HG03280 (cell line): ENCODE results near the gene PTH1R.

Experiments
- ATAC-seq: cut with Tn5 transposase; IDR thresholded peaks from one replicate; pipeline ENCODE4 v1.9.1; 2021; ENCODE audit warnings: mild to moderate bottlenecking, moderate library complexity; ENCODE audit not compliant: unreplicated experiment

PTH1R gene

DNA sequence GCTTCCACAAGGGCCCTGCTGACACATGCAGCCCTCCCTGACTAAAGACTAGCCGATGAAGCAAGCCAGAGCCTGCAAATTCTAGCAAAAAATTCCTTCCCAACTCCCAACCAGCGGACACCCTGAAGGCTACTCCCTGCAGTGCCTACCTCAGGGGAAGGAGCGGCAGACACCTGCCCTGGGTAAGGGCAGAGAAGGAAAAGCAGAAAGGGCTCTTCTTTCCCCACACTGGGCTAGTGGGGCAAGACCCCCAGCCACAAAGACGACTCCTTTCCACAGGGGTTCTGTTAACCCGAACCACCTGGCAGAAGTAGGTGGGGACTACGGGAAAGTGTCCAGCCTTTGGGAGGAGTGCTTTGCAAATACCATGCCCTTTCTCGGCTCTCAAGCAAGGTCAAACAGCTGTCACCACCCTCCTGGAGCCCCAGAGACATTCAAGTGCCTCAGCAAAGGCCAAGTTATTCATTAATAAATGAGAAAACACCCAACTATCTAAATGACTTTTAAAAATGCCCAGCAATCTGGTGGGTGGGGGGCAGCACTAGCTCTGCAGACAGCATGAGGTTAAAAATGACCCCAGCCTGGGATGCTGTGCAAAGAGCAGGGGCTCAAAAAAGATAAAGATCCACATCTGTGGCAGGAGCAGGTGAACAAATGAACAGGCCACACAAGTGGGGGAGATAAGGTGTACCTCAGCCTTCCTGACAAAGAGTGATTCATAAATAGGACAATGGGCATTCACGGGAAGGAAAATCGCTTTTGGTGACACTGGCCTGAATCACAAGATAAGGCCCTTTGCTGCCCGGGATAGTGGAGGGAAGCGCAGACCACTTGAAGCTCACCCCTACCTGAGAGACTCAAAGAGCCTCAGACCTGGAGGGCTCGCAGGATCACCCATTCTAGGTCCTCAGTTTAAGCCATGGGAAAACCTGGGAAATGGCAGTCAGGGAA is 66.0 kb downstream of the PTH1R start:
- ATAC-seq, result no peak

DNA sequence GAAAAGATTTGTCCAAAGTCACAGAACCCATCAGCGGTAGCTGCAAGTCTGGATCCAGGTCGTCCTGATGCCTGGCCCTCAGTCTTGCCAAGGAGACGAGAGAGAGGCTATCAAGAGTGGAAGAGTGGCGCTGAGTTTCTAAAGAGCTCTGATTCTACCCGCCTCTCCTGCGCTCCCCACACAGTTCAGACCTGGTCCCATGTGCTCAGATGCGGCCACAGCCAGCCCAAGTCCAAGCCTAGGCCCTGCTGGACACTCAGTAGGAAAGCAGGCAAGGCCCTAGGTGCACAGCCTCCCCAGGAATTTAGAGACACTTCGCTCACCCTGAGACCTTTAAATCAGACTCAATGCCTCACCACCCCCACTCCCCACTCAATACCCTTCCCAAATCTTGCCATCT is 66.7 kb downstream of the PTH1R start:
- ATAC-seq, result no peak

DNA sequence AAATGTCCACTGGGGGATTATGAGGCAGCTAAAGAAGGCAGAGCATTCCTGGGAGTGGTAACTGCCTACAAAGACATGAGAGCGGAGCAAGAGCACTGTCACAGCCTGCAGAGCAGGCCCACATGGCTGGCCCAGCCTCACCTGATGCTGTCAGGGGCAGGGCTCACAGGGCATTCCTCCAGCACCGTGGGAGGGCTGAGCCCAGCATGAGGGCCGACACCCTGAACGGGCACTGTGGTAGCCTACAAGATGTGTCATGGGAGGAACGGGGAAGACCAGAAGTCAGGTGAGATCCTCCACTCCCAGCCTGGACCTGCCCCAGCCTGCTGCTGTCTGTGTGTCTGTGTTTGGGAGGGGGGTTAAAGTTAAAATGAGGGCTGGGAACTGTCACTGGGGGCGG is 68.9 kb downstream of the PTH1R start:
- no peak for ATAC-seq

DNA sequence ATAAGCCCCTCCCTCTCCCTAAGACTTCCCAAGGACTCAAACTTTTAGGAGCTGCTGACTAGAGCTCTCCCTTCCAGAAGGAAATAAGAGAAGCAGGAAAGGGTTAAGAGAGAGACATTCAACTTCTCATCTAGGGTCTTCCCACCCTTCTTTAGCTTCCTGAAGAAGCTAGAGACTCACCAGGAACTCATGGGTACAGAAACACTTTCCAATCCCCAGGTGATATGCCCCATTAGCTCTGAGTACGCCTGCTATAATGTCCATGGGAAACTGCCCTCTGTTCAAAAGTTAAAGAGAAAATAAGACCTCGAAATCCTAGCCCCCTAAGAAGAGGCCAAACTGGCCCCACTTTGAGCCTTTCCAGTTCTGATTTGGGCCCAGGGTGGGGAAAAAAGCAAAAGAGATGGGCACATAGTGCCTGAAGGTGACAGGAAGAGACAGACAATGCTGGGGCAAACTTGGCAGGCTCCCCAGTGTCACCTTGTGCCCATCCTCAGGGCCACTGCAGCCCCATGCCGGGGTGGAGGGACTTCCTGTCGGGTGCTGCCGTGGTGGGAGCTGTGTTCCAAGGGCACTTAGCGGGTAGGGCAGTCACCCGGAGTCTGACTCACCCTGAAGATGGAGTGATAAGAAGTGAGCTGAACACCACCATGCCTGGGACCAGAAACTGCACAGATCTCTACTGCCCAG is 69.5 kb downstream of the PTH1R start:
- no peak for ATAC-seq

DNA sequence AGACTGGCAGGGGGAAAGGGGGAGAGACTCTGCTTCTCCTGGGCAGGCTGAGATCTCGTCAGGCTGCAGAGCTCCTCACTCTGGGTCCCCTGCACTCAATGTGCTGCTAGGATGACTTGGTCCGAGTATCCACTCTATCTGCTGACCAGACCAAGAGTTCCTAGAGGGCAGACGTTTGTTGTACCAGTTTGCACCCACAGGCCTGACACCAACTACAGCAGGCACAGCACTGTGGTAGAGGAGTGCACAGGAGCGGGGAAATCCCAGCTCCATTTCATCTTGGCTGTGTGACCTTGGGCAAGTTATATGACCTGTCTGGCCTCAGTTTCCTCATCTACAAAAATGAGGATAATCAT is 70.0 kb downstream of the PTH1R start:
- no peak for ATAC-seq

DNA sequence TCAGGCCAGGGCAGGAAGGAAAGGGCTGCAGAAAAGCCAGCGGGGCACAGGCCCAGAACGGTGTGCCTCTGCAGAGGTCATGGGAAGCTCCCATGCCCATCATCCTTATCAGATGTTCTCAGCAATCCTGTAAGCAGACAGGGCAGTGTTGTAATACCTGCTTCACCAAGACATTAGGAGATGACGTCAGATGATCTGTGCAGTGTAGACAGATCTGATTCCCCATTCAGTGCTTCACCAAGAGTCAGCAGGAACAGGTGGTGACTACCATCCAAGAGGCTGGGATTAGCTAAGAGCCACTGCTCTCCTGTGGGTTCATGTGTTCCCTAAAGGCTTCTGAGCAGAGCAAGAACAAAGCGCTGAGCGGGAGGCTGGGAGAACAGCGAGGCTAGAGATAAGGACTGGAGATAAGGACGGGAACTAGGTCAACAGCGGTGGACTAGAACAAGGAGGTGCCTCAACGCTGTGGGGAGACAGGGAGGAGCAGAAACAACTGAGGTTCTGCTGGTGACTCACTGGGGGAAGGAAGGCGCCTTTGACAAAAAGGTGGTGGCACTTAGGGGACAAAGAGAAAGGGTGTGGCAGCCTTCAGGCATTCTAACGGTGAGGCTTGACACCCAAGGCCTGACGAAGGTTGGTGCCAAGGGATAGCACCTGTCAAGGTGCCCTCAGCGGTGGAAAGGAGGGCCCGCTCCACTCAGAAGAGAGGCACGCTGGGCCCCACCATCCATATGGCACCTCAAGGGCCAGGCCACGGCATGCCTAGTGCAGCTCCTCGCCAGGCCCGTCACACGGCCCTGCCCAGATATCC is 70.7 kb downstream of the PTH1R start:
- no peak for ATAC-seq

DNA sequence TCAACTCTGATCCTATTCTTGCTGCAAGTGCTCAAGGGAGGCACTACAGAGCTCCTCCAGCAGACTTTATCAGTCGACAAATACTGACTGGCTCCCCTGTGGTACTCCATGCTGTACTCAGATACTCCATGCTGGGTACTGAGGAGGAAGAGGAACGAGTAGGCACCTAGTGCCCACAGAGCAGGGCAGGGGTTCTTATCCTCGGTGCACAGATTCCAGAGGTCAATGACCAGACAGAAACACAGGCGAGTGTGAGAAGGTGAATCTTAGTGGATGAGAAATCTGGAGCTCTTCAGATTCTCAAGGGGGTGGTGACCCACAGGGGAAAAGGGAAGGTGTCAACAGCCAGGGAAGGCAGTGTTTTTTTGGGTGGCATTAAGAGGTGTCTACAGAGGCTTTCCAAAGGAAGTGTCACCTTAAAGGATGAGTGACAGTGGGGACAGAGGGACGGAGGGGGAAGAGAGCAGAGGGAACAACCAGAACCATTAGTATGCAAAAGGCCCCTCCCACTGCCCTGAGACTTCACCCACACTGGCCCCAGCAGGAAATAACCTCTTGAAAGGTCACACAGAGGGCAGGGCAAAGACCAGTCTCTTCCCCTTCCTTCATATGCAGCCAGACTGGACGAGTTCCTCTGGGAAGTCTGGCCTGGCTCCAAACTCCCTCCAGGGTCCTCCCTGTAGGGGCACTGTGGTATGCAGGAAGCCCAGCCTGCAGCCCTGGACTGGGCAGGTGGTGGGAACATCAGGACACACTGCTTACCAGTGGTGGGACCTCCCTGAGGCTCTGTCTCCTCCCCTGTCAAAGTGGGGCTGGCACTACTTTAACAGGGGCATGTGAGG is 71.5 kb downstream of the PTH1R start:
- ATAC-seq, result peak; percentile 60

DNA sequence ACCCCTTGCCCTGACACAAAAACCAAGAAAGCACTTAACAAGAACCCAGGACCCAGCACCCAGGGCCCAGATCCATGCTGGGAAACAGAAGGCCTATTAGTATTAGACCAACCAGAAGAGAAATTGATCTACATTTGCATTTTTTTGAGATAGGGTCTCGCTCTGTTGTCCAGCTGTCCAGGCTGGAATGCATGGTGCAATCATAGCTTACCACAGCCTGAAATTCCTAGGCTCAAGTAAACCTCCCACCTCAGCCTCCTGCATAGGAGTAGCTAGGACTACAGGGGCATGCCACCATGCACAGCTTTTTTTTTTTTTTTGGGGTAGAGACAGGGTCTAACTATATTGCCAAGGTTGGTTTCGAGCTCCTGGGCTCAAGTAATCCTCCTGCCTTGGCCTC is 72.7 kb downstream of the PTH1R start:
- ATAC-seq, result no peak

DNA sequence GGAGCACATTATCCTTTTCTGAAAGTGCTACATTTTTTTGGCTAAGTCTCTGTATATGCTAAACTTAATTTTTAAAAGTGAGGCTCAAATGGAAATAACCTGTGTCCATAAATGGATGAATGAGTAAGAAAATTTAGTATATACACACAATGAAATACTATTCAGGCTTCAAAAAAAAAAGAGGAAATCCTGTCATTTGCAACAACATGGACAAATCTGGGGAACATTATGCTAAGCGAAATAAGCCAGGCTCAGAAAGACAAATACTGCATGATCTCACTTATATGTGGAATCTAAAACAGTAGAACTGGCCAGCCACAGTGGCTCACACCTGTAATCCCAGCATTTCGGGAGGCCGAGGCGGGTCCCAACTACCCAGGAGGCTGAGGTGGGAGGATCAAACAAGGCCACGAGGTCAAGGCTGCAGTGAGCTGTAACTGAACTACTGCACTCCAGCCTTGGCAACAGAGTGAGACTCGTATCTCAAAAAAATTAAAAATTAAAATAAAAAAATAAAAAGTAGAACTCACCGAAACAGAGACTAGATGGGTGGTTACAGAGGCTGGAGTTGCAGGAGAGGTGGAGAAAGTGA is 73.2 kb downstream of the PTH1R start:
- ATAC-seq, result no peak

DNA sequence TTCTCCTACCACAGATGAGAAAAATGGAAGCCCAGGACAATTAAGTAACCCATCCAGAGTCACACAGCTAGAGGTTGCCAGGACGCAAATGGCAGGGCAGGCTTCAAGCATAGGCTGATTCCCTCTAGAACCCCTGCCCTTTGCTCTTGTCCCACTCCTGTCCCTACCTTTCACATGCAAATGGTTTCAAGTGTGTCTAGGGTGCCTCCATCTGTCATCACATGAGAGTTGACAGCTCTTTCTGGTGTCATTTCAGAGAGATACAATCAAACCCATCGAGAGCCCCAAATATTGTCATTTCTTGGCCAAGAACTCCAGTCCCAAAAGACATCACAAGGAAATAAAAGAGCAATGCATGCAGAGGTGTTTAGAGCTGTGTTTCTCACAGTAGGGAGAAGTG is 75.3 kb downstream of the PTH1R start:
- no peak for ATAC-seq
